NCI-H1930 (cell line): Measurements from ENCODE around the gene TANC1.

Experiments
- DNase-seq, 2 experiments: peaks; one replicate each; lab custom pipeline; 2025; lab: John Stamatoyannopoulos, UW

The TANC1 gene

GRCh38 chr2:159063677-159064076 lies 95.2 kb downstream of the TANC1 start:
- no peak for DNase-seq

- no peak for DNase-seq
Measured at GRCh38 chr2:159064446-159065301, 96.2 kb downstream of the TANC1 start.

- no peak for DNase-seq
Measured at GRCh38 chr2:159065313-159065712, 96.9 kb downstream of the TANC1 start.

- no peak for DNase-seq
Measured at GRCh38 chr2:159065891-159066290, 97.5 kb downstream of the TANC1 start.

GRCh38 chr2:159066541-159067156 lies 98.2 kb downstream of the TANC1 start:
- DNase-seq = no peak

DNA sequence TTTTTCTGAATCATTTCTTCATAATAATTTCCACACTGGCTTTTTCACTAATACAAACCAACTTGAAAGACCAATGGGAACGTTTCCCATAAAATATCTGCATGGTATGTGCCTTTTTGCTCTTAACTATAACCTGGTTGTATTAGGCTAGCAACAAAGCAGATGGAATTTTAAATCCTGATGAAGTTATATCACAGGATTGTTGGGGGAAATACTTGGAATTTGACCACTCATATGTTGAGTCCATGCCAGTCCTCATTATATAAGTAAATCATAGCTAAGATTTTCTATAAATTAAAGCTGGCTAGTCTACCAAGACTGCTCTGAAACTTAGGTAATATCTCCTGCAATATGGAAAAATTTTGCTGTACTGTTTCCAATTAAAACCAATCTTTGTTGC lies 99.5 kb downstream of the TANC1 start:
- DNase-seq = no peak

GRCh38 chr2:159069229-159069628 lies 100.8 kb downstream of the TANC1 start:
- no peak for DNase-seq

DNA sequence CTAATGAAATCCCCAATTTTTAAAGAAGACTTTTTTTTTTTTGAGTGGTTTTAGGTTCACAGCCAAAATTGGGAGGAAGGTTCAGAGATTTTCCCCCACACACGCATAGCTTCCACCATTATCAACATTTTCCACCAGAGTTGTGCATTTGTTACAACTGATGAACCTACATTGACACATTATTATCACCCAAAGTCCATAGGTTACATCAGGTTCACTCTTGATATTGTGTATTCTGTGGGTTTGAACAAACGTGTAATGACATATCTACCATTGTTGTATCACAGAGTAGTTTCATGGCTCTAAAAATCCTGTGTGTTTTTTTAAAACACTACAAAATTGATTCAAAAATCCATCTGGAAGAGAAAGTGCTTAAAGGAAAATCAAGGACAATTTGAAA lies 101.8 kb downstream of the TANC1 start:
- no peak for DNase-seq

GRCh38 chr2:159071190-159071915 lies 102.9 kb downstream of the TANC1 start:
- DNase-seq = no peak

- no peak for DNase-seq
Measured at GRCh38 chr2:159072795-159073194, 104.4 kb downstream of the TANC1 start.

- DNase-seq = no peak
Measured at GRCh38 chr2:159073256-159073655, 104.8 kb downstream of the TANC1 start.

DNA sequence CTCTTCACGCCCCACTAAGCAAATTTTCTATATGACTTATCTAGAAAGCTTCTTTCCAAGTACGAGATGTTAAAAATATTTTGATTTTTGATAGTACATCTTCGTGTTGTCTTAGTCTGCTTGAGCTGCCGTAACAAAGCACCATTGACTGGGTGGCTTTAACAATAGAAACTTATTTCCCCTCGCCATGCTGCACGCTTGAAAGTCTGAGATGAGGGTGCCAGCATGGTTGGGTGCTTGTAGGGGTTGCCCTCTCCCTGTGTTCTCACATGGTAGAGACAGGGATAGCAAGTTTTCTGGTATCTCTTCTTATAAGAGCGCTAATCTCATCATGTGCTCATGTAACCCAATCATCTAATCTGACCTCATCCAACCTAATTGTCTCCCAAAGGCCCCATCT lies 106.2 kb downstream of the TANC1 start:
- DNase-seq = no peak

DNA sequence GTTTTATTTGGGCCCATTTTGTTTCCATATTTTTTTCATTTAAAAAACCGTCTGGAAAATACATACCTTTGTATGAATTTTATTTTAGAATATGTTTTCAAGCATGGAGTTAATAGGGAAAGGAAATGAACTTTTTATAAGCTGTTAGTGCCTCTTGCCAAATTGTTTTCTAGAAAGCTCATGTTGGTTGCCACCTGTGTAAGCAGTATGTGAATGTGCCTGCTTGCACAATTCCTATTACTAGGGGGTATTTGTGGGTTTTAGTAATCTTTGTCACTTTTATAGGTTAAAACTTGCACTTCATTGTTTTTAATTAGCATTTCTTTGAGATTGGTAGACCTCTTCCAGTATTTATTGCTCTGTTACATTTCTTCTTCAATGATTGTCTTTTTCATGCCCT lies 107.3 kb downstream of the TANC1 start:
- DNase-seq = no peak

- DNase-seq = no peak
Measured at GRCh38 chr2:159076241-159076640, 107.8 kb downstream of the TANC1 start.

DNA sequence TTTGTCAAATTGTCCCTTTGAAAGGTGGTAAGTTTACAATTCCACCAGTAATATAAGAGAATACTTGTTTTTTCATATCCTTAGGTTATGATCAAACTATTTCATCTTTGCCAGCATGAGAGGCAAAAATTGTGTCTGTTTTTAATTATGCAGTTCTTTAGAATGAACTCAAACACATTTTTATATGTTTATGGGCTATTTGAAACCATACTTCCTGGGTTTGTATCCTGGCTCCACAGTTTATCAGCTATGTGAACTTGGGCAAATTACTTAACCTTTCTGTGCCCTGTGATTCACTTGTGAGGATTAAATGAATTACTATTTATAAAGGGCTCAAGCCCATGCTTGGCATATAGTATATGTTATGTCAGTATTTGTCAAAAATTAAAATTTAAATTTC lies 109.4 kb downstream of the TANC1 start:
- DNase-seq = no peak

DNA sequence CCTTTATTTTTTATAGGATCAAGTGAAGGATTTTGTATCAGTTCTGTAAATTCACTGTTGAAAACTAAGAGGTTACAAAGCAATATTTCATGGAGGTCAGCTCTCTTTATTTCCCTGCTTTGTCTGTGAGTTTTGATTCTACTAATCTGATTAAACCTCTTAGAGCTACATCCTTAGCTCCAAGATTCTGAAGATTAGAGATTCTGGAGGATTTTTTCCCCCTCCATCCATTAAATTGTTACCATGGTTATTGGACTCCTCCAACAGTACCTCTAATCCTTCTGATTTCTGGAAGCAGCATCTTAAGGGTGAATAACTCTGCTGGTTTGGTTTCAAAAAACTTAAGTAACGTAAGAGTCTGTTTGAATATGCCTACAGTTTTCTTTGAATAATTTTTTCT lies 110.0 kb downstream of the TANC1 start:
- DNase-seq = no peak

GRCh38 chr2:159080641-159081040 lies 112.2 kb downstream of the TANC1 start:
- no peak for DNase-seq

- DNase-seq = no peak
Measured at GRCh38 chr2:159082119-159082518, 113.7 kb downstream of the TANC1 start.

GRCh38 chr2:159084384-159085370 lies 116.2 kb downstream of the TANC1 start:
- no peak for DNase-seq

GRCh38 chr2:159086342-159086741 lies 117.9 kb downstream of the TANC1 start:
- DNase-seq = no peak

GRCh38 chr2:159086826-159087225 lies 118.4 kb downstream of the TANC1 start:
- DNase-seq = no peak

DNA sequence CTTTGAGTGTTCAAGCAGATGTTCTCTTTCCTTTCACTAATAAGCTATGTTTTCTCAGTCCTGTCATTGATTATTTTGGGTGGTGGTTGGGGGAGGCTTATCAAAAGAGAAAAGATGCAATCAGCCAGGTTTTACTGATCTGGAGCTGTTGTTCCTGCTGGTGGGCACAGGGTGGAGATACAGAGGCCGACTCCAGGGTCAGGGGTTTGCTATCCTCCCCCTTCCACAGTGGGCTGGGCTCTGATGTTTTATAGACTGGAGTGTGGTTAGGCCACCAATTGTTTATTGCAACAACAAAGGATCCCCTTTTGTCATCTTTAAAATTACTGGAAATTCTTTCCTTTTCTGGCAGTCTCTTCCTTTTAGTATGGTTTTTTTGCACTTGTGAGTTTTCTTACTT lies 120.5 kb downstream of the TANC1 start:
- DNase-seq = no peak
